ENCODE measurements around the gene PPP1R14B.

Gene PPP1R14B

GRCh38 chr11:64223001-64223651 is 23.6 kb downstream of the PPP1R14B start:
- H3K4me3 ChIP-seq (ENCODE audit: control insufficient read depth, low read depth, low read length) = no peak overlapping the region
- DNase-seq (ENCODE audit: low read depth) = no peak
- TF ChIP-seq CTCF (conservative IDR thresholded peaks at IDR 0.05; ENCODE audit: control insufficient read depth, insufficient read depth, low read depth, low read length) = no peak

GRCh38 chr11:64222651-64223000 is 24.1 kb downstream of the PPP1R14B start:
- no peak overlapping the region for H3K4me3 ChIP-seq (ENCODE audit: control insufficient read depth, low read depth, low read length)
- DNase-seq (ENCODE audit: low read depth) = no peak
- TF ChIP-seq CTCF (conservative IDR thresholded peaks at IDR 0.05; ENCODE audit: control insufficient read depth, insufficient read depth, low read depth, low read length) = no peak

- TF ChIP-seq CTCF (conservative IDR thresholded peaks at IDR 0.05; ENCODE audit: control insufficient read depth, insufficient read depth, low read depth, low read length) = no peak
- H3K4me3 ChIP-seq (ENCODE audit: control insufficient read depth, low read depth, low read length) = no peak overlapping the region
- DNase-seq (ENCODE audit: low read depth) = no peak
Observed at GRCh38 chr11:64220798-64221197, 25.9 kb downstream of the PPP1R14B start.

GRCh38 chr11:64220271-64220670 is 26.5 kb downstream of the PPP1R14B start:
- no peak overlapping the region for H3K4me3 ChIP-seq (ENCODE audit: control insufficient read depth, low read depth, low read length)
- TF ChIP-seq CTCF (conservative IDR thresholded peaks at IDR 0.05; ENCODE audit: control insufficient read depth, insufficient read depth, low read depth, low read length) = no peak
- DNase-seq (ENCODE audit: low read depth) = no peak

GRCh38 chr11:64219755-64220154 is 27.0 kb downstream of the PPP1R14B start:
- DNase-seq (ENCODE audit: low read depth) = no peak
- no peak overlapping the region for H3K4me3 ChIP-seq (ENCODE audit: control insufficient read depth, low read depth, low read length)
- no peak for TF ChIP-seq CTCF (conservative IDR thresholded peaks at IDR 0.05; ENCODE audit: control insufficient read depth, insufficient read depth, low read depth, low read length)

GRCh38 chr11:64219354-64219684 is 27.4 kb downstream of the PPP1R14B start:
- H3K4me3 ChIP-seq (ENCODE audit: control insufficient read depth, low read depth, low read length) = no peak overlapping the region
- TF ChIP-seq CTCF (conservative IDR thresholded peaks at IDR 0.05; ENCODE audit: control insufficient read depth, insufficient read depth, low read depth, low read length) = no peak
- DNase-seq (ENCODE audit: low read depth) = no peak

All from fibroblast of mammary gland (primary cell).